Hepatocyte (in vitro differentiated cells): ENCODE data around the gene DCP2.

Experiments used
- EZH2 ChIP-seq: fragments of 200-600 bp; sonication (generic); IDR thresholded peaks from 2 replicates; pipeline ENCODE4 v1.6.1; 2016; ENCODE audit warnings: antibody characterized with exemption, mild to moderate bottlenecking, borderline replicate concordance
- TF ChIP-seq, protein P1 (sequence below): fragments of 200-600 bp; sonication (generic); IDR thresholded peaks from 2 replicates; pipeline ENCODE4 v1.5.1; 2016; ENCODE audit warnings: antibody characterized with exemption, mild to moderate bottlenecking; ENCODE audit not compliant: poor library complexity

DNA sequence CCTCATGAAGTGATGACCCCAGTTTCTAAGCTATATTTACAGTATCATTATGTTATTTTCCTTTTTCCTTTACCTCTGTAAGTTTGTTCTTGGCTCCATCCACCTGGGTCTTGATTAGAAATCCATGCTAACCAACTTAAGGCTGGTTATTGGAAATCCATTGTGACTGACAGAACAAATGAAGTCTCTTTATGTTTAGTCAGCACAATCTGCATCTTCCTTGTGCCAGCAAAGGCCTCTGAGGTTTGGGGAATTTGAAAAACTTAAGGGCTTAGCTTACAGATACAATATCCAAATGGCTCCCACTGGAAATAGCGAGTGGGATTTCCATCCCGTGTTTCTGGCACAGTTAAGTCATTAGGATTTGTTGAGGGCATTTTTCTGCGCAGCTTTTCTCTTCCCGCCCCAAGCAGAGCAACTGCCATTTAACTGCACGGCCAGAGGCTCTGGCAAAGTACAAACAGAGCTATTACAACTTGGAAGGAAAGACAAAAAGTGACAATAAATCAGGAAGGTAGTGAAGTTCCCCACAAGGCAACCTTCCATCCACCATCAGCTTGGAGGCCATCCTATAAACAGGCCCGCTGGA lies 64.2 kb downstream of the DCP2 start:
- TF ChIP-seq, protein P1, sequence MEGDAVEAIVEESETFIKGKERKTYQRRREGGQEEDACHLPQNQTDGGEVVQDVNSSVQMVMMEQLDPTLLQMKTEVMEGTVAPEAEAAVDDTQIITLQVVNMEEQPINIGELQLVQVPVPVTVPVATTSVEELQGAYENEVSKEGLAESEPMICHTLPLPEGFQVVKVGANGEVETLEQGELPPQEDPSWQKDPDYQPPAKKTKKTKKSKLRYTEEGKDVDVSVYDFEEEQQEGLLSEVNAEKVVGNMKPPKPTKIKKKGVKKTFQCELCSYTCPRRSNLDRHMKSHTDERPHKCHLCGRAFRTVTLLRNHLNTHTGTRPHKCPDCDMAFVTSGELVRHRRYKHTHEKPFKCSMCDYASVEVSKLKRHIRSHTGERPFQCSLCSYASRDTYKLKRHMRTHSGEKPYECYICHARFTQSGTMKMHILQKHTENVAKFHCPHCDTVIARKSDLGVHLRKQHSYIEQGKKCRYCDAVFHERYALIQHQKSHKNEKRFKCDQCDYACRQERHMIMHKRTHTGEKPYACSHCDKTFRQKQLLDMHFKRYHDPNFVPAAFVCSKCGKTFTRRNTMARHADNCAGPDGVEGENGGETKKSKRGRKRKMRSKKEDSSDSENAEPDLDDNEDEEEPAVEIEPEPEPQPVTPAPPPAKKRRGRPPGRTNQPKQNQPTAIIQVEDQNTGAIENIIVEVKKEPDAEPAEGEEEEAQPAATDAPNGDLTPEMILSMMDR, result no peak
- TF ChIP-seq EZH2, result no peak
